Osteocyte (in vitro differentiated cells): Measurements from ENCODE around the gene GARNL3. TPM values are rescaled to one million over a fixed set of nuclear protein-coding genes. Genes with fewer than 3 reads are reported as not detected.

ENCODE experiments used
- DNase-seq: peaks from one replicate; pipeline ENCODE4 v3.0.0; 2021; ENCODE audit warnings: mixed read lengths; ENCODE audit not compliant: unreplicated experiment; ENCODE audit errors: extremely low spot score
- H3K27ac Mint-ChIP-seq: one replicate; pipeline ENCODE4 v1.8.0; 2021; ENCODE audit warnings: mild to moderate bottlenecking, mixed read lengths; ENCODE audit not compliant: unreplicated experiment
- H3K27me3 Mint-ChIP-seq: one replicate; pipeline ENCODE4 v1.8.0; 2021; ENCODE audit warnings: mixed read lengths; ENCODE audit not compliant: unreplicated experiment
- H3K36me3 Mint-ChIP-seq: one replicate; pipeline ENCODE4 v1.8.0; 2021; ENCODE audit warnings: mixed read lengths; ENCODE audit not compliant: unreplicated experiment
- H3K4me1 Mint-ChIP-seq: one replicate; pipeline ENCODE4 v1.8.0; 2021; ENCODE audit warnings: mixed read lengths; ENCODE audit not compliant: unreplicated experiment
- H3K4me3 Mint-ChIP-seq: one replicate; pipeline ENCODE4 v1.8.0; 2021; ENCODE audit warnings: mild to moderate bottlenecking, moderate library complexity, mixed read lengths; ENCODE audit not compliant: unreplicated experiment
- H3K9me3 Mint-ChIP-seq: one replicate; pipeline ENCODE4 v1.8.0; 2021; ENCODE audit warnings: mixed read lengths; ENCODE audit not compliant: unreplicated experiment
- CTCF ChIP-seq: fragments of 200-600 bp; sonication (generic); IDR thresholded peaks from 2 replicates; pipeline ENCODE4 v1.5.0; 2021; ENCODE audit warnings: antibody characterized with exemption, mild to moderate bottlenecking, moderate library complexity
- total RNA-seq: library from RNA; stranded (reverse); gene quantifications from 2 replicates; pipeline ENCODE4 v1.2.1, GENCODE V29; 2021

GARNL3 gene
- total RNA-seq, 1 donor from 2014 or later: 6.0 TPM

GRCh38 chr9:127229691-127230417 is 34.7 kb upstream of the GARNL3 start:
- TF ChIP-seq CTCF: no peak
- Mint-ChIP-seq H3K27me3 (no peaks in the 10 kb centered on the region), H3K27ac (no peak overlapping the region), H3K4me1 (peaks cover 9% of the 10 kb centered on the region), H3K36me3 (no peaks in the 10 kb centered on the region), H3K4me3 (no peak overlapping the region), H3K9me3 (no peaks in the 10 kb centered on the region)
- no peak for DNase-seq

GRCh38 chr9:127231666-127232065 is 32.9 kb upstream of the GARNL3 start:
- Mint-ChIP-seq H3K4me3 (no peak overlapping the region), H3K4me1 (peaks cover 5% of the 10 kb centered on the region), H3K36me3 (no peaks in the 10 kb centered on the region), H3K27ac (no peak overlapping the region), H3K9me3 (no peaks in the 10 kb centered on the region), H3K27me3 (peaks cover 3% of the 10 kb centered on the region)
- no peak for TF ChIP-seq CTCF
- DNase-seq: no peak

- TF ChIP-seq CTCF: no peak
- no peak for DNase-seq
- peaks cover 3% of the 10 kb centered on the region for H3K27me3 Mint-ChIP-seq
- no peak overlapping the region for H3K27ac Mint-ChIP-seq
- peaks cover 5% of the 10 kb centered on the region for H3K4me1 Mint-ChIP-seq
- H3K9me3 Mint-ChIP-seq: no peaks in the 10 kb centered on the region
- H3K36me3 Mint-ChIP-seq: no peaks in the 10 kb centered on the region
- H3K4me3 Mint-ChIP-seq: no peak overlapping the region
Observed at GRCh38 chr9:127232833-127233549, 31.6 kb upstream of the GARNL3 start.

GRCh38 chr9:127233550-127233949 is 31.0 kb upstream of the GARNL3 start:
- Mint-ChIP-seq H3K27me3 (peaks cover 3% of the 10 kb centered on the region), H3K36me3 (no peaks in the 10 kb centered on the region), H3K27ac (no peak overlapping the region), H3K4me3 (no peak overlapping the region), H3K9me3 (no peaks in the 10 kb centered on the region), H3K4me1 (peaks cover 5% of the 10 kb centered on the region)
- no peak for DNase-seq
- TF ChIP-seq CTCF: no peak

GRCh38 chr9:127233989-127234388 is 30.6 kb upstream of the GARNL3 start:
- H3K4me1 Mint-ChIP-seq: peaks cover 5% of the 10 kb centered on the region
- no peak for TF ChIP-seq CTCF
- DNase-seq: no peak
- H3K27me3 Mint-ChIP-seq: peaks cover 3% of the 10 kb centered on the region
- no peak overlapping the region for H3K27ac Mint-ChIP-seq
- H3K4me3 Mint-ChIP-seq: no peak overlapping the region
- H3K9me3 Mint-ChIP-seq: no peaks in the 10 kb centered on the region
- H3K36me3 Mint-ChIP-seq: no peaks in the 10 kb centered on the region
